K562 (cell line): ENCODE data around the gene ATXN1. TPM values are rescaled to one million over a fixed set of nuclear protein-coding genes. Genes with fewer than 3 reads are reported as not detected.
A peak's percentile ranks its signal among the peaks of the same experiment; 100 is the strongest.

Experiments used
- BCOR ChIP-seq: fragments of 450-650 bp; IDR thresholded peaks from 2 replicates; pipeline ENCODE4 v1.6.1; 2016
- ETV6 ChIP-seq, 3 experiments: fragments of 150-350 bp in 1 of 3; sonication (generic) in 1 of 3; formaldehyde crosslinking in 1 of 3; IDR thresholded peaks; 2 replicates each; pipeline versions ENCODE4 v1.6.1 to v1.8.0; 2014 to 2022; ENCODE audit warnings: borderline replicate concordance in 2 of 3, low read depth in 2 of 3, antibody characterized with exemption in 1 of 3, low read length in 1 of 3, mild to moderate bottlenecking in 1 of 3, missing genetic modification reagents in 1 of 3
- EWSR1 ChIP-seq: fragments of 450-650 bp; IDR thresholded peaks from 2 replicates; pipeline ENCODE4 v1.6.1; 2018; ENCODE audit warnings: borderline replicate concordance, mild to moderate bottlenecking, low read depth, moderate library complexity; ENCODE audit not compliant: partially characterized antibody
- ILF3 ChIP-seq: fragments of 450-650 bp; IDR thresholded peaks from 2 replicates; pipeline ENCODE4 v1.6.1; 2018; ENCODE audit warnings: antibody characterized with exemption, mild to moderate bottlenecking, moderate library complexity, borderline replicate concordance
- POLR2AphosphoS2 ChIP-seq: IDR thresholded peaks from 2 replicates; pipeline ENCODE4 v1.6.1; 2012; ENCODE audit warnings: low read length, improper control_type of control experiment
- POLR2G ChIP-seq: fragments of 200-400 bp; formaldehyde crosslinking; IDR thresholded peaks from 2 replicates; pipeline ENCODE4 v1.6.1; 2017; ENCODE audit warnings: low read depth, mild to moderate bottlenecking, antibody characterized with exemption, low read length, moderate library complexity
- RBM25 ChIP-seq: fragments of 200-400 bp; formaldehyde crosslinking; IDR thresholded peaks from 2 replicates; pipeline ENCODE4 v1.6.1; 2018; ENCODE audit warnings: low read length, low read depth, moderate library complexity; ENCODE audit not compliant: severe bottlenecking
- TCFL5 ChIP-seq: fragments of 250-450 bp; sonication (Bioruptor Pico); conservative IDR thresholded peaks from 2 replicates; pipeline ENCODE4 v1.6.1; 2021; ENCODE audit warnings: mild to moderate bottlenecking, moderate library complexity, matching md5 sums
- TEAD1 ChIP-seq, 2 experiments: fragments of 450-650 bp in 1 of 2; sonication (generic) in 1 of 2; formaldehyde crosslinking; IDR thresholded peaks; 2 replicates each; pipeline versions ENCODE4 v1.4.0 to v1.8.0; 2020 to 2022; ENCODE audit warnings: mild to moderate bottlenecking in 2 of 2, missing genetic modification reagents in 1 of 2
- ZKSCAN3 ChIP-seq: fragments of 250-450 bp; sonication (Bioruptor Pico); IDR thresholded peaks from 2 replicates; pipeline ENCODE4 v1.4.0; 2020
- ZNF764 ChIP-seq: fragments of 250-450 bp; sonication (Bioruptor Pico); IDR thresholded peaks from 2 replicates; pipeline ENCODE4 v1.4.0; 2020; ENCODE audit warnings: low read depth, mild to moderate bottlenecking, moderate library complexity
- ZSCAN29 ChIP-seq: fragments of 450-650 bp; IDR thresholded peaks from 2 replicates; pipeline ENCODE4 v1.6.1; 2017
- polyA plus RNA-seq, 8 experiments: library from polyadenylated mRNA; depleted of rRNA in 4 of 8; stranded (reverse) in 5 of 8; unstranded in 3 of 8; fragments of >200 nt; fragmentation: Nextera tagmentation in 2 of 8; fragmentation: Illumina TruSeq in 1 of 8; extraction: Ambion mirVana in 2 of 8; extraction: Trizol in 1 of 8; gene quantifications; 2 replicates each; pipeline versions ENCODE4 v1.2.1 to v1.2.3, GENCODE V29; 2011 to 2014; ENCODE audit warnings: inconsistent platforms in 1 of 8, missing spikeins in 1 of 8
- total RNA-seq, 7 experiments: library from RNA; depleted of rRNA in 6 of 7; stranded (reverse); fragments of >200 nt in 6 of 7; fragmentation: Illumina TruSeq in 2 of 7; extraction: Trizol in 2 of 7; gene quantifications; 2 replicates each; pipeline versions ENCODE4 v1.2.1 to v1.2.3, GENCODE V29; 2011 to 2021; ENCODE audit warnings: low replicate concordance in 1 of 7
- TF ChIP-seq, protein P1 (sequence below): fragments of 250-450 bp; sonication (Bioruptor Pico); IDR thresholded peaks from 2 replicates; pipeline ENCODE4 v1.4.0; 2020; ENCODE audit warnings: mild to moderate bottlenecking, moderate library complexity
- TF ChIP-seq, protein P2 (sequence below): fragments of 150-350 bp; IDR thresholded peaks from 2 replicates; pipeline ENCODE4 v1.6.1; 2014; ENCODE audit warnings: low read depth, mild to moderate bottlenecking, low read length, borderline replicate concordance
- TF ChIP-seq, protein P3 (sequence below): sonication (generic); formaldehyde crosslinking; IDR thresholded peaks from 2 replicates; pipeline ENCODE4 v1.8.0; 2022; ENCODE audit warnings: mild to moderate bottlenecking, low read depth, missing genetic modification reagents
- TF ChIP-seq, protein P4 (sequence below): fragments of 250-450 bp; sonication (Bioruptor Pico); IDR thresholded peaks from 2 replicates; pipeline ENCODE4 v1.8.0; 2021; ENCODE audit warnings: borderline replicate concordance, mild to moderate bottlenecking, moderate library complexity; ENCODE audit not compliant: poor library complexity, severe bottlenecking
- TF ChIP-seq, protein P5 (sequence below), 2 experiments: fragments of 250-450 bp in 1 of 2; fragments of 450-650 bp in 1 of 2; sonication (Bioruptor Pico) in 1 of 2; IDR thresholded peaks; 2 replicates each; pipeline versions ENCODE4 v1.6.1 to v1.8.0; 2016 to 2021; ENCODE audit warnings: mild to moderate bottlenecking in 2 of 2, moderate library complexity in 2 of 2, missing compliant biosample characterization in 1 of 2, missing genetic modification characterization in 1 of 2

The ATXN1 gene
- total and polyA plus RNA-seq, 9 of the 15 experiments (the other 6 are each of a cell fraction or from before 2014, with no cell fraction given) = under 0.01 to 1.2 (median 0.58) TPM

DNA sequence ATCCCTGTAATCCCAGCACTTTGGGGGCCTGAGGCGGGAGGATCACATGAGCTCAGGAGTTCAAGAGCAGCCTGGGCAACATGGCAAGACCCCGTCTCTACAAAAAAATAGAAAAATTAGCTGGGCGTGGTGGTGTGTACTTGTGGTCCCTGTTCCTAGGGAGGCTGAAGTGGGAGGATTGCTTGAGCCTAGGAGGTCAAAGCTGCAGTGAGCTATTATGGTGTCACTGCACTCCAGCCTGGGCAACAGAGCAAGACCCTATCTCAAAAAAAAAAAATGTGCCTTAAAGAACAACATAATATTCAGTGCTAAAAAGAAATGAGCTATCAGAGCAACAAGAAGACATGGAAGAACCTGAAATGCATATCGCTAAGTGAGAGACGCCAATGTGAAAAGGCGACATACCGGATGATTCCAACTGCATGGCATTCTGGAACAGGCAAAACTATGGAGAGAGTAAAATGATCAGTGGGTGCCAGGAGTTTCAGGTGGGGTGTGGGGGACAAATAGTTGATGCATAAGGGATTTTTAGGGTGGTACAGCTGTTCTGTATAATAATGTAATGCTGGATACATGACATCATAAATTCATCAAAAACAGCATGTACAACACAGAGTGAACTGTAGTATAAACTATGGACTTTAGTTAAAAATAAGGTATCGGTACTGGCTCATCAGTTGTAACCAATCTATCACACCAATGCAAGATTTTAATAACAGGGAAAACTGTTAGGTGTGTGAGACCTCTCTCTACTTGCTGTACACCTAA, 442.1 kb downstream of the ATXN1 start (continued):
- TF ChIP-seq, protein P1, sequence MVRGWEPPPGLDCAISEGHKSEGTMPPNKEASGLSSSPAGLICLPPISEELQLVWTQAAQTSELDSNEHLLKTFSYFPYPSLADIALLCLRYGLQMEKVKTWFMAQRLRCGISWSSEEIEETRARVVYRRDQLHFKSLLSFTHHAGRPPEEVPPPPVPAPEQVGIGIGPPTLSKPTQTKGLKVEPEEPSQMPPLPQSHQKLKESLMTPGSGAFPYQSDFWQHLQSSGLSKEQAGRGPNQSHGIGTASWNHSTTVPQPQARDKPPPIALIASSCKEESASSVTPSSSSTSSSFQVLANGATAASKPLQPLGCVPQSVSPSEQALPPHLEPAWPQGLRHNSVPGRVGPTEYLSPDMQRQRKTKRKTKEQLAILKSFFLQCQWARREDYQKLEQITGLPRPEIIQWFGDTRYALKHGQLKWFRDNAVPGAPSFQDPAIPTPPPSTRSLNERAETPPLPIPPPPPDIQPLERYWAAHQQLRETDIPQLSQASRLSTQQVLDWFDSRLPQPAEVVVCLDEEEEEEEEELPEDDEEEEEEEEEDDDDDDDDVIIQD (CRISPR knock-in tag) = no peak
- TF ChIP-seq POLR2G (no peak), ZKSCAN3 (CRISPR knock-in tag) (no peak), RBM25 (peak; percentile 39), ILF3 (no peak), EWSR1 (no peak), TEAD1 (CRISPR knock-in tag; IDR thresholded peaks at IDR 0.05) (no peak), POLR2AphosphoS2 (no peak), ETV6 (IDR thresholded peaks at IDR 0.05; ENCODE audit: borderline replicate concordance in 1 of 2, low read depth in 2 of 2, low read length in 1 of 2) (no peak), ETV6 (CRISPR knock-in tag; IDR thresholded peaks at IDR 0.05; ENCODE audit: borderline replicate concordance) (no peak), TCFL5 (CRISPR knock-in tag) (no peak), BCOR (peak; percentile 88), ZNF764 (CRISPR knock-in tag) (no peak), ZSCAN29 (no peak)
- TF ChIP-seq, protein P2, sequence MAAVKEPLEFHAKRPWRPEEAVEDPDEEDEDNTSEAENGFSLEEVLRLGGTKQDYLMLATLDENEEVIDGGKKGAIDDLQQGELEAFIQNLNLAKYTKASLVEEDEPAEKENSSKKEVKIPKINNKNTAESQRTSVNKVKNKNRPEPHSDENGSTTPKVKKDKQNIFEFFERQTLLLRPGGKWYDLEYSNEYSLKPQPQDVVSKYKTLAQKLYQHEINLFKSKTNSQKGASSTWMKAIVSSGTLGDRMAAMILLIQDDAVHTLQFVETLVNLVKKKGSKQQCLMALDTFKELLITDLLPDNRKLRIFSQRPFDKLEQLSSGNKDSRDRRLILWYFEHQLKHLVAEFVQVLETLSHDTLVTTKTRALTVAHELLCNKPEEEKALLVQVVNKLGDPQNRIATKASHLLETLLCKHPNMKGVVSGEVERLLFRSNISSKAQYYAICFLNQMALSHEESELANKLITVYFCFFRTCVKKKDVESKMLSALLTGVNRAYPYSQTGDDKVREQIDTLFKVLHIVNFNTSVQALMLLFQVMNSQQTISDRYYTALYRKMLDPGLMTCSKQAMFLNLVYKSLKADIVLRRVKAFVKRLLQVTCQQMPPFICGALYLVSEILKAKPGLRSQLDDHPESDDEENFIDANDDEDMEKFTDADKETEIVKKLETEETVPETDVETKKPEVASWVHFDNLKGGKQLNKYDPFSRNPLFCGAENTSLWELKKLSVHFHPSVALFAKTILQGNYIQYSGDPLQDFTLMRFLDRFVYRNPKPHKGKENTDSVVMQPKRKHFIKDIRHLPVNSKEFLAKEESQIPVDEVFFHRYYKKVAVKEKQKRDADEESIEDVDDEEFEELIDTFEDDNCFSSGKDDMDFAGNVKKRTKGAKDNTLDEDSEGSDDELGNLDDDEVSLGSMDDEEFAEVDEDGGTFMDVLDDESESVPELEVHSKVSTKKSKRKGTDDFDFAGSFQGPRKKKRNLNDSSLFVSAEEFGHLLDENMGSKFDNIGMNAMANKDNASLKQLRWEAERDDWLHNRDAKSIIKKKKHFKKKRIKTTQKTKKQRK = no peak
- TF ChIP-seq, protein P3, sequence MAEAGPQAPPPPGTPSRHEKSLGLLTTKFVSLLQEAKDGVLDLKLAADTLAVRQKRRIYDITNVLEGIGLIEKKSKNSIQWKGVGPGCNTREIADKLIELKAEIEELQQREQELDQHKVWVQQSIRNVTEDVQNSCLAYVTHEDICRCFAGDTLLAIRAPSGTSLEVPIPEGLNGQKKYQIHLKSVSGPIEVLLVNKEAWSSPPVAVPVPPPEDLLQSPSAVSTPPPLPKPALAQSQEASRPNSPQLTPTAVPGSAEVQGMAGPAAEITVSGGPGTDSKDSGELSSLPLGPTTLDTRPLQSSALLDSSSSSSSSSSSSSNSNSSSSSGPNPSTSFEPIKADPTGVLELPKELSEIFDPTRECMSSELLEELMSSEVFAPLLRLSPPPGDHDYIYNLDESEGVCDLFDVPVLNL = no peak
- TF ChIP-seq, protein P4, sequence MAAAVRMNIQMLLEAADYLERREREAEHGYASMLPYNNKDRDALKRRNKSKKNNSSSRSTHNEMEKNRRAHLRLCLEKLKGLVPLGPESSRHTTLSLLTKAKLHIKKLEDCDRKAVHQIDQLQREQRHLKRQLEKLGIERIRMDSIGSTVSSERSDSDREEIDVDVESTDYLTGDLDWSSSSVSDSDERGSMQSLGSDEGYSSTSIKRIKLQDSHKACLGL = no peak
- TF ChIP-seq, protein P5, sequence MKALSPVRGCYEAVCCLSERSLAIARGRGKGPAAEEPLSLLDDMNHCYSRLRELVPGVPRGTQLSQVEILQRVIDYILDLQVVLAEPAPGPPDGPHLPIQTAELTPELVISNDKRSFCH (CRISPR knock-in tag; IDR thresholded peaks at IDR 0.05) = no peak
- TF ChIP-seq, protein P5 (tag; IDR thresholded peaks at IDR 0.05) = no peak
